Measurements from ENCODE around the gene ZSCAN20.

- TF ChIP-seq CTCF (conservative IDR thresholded peaks at IDR 0.05; ENCODE audit: low read depth in 2 of 2) (peak; percentile 63 to 89), EZH2phosphoT487 (IDR thresholded peaks at IDR 0.05; ENCODE audit: unreplicated experiment) (no peak), POLR2AphosphoS5 (IDR thresholded peaks at IDR 0.05; ENCODE audit: low read depth) (no peak), REST (IDR thresholded peaks at IDR 0.05; ENCODE audit: unreplicated experiment) (no peak), EZH2 (IDR thresholded peaks at IDR 0.05; ENCODE audit: low read depth, unreplicated experiment) (no peak)
Measured at GRCh38 chr1:33455539-33456501, 16.6 kb upstream of the ZSCAN20 start.

Measured in GM23338 (cell line).